KMS-11 (cell line): ENCODE results near the gene SIRT5.
A peak's percentile ranks its signal among the peaks of the same experiment; 100 is the strongest.

Experiments
- H2AFZ ChIP-seq: fragments of 200-600 bp; sonication (generic); 2 replicates; pipeline ENCODE4 v1.6.1; 2016; ENCODE audit warnings: antibody characterized with exemption, mixed run types, low read depth
- H3K27ac ChIP-seq: fragments of 200-600 bp; sonication (generic); 2 replicates; pipeline ENCODE4 v1.6.1; 2016; ENCODE audit warnings: mild to moderate bottlenecking, mixed run types
- H3K27me3 ChIP-seq: fragments of 200-600 bp; sonication (generic); 2 replicates; pipeline ENCODE4 v1.6.1; 2017; ENCODE audit warnings: mild to moderate bottlenecking, low read depth, mixed run types, moderate library complexity; ENCODE audit not compliant: insufficient read depth
- H3K36me3 ChIP-seq: fragments of 200-600 bp; sonication (generic); 2 replicates; pipeline ENCODE4 v1.6.1; 2017; ENCODE audit warnings: mild to moderate bottlenecking, mixed run types; ENCODE audit not compliant: insufficient read depth
- H3K4me1 ChIP-seq: fragments of 200-600 bp; sonication (generic); 2 replicates; pipeline ENCODE4 v1.6.1; 2016; ENCODE audit warnings: mild to moderate bottlenecking, low read depth, mixed run types; ENCODE audit not compliant: poor library complexity, severe bottlenecking
- H3K4me2 ChIP-seq: fragments of 200-600 bp; sonication (generic); 2 replicates; pipeline ENCODE4 v1.7.0; 2016; ENCODE audit warnings: mild to moderate bottlenecking, mixed run types
- H3K4me3 ChIP-seq: fragments of 200-600 bp; sonication (generic); IDR thresholded peaks from 2 replicates; pipeline ENCODE4 v1.6.1; 2017; ENCODE audit warnings: low read depth, low read length, mixed read lengths; ENCODE audit not compliant: insufficient read depth
- H3K79me2 ChIP-seq: fragments of 200-600 bp; sonication (generic); 2 replicates; pipeline ENCODE4 v1.6.1; 2016; ENCODE audit warnings: low read depth, mixed run types; ENCODE audit not compliant: insufficient read depth
- H3K9ac ChIP-seq: fragments of 200-600 bp; sonication (generic); 2 replicates; pipeline ENCODE4 v1.6.1; 2016; ENCODE audit warnings: mild to moderate bottlenecking, mixed run types
- H4K20me1 ChIP-seq: fragments of 200-600 bp; sonication (generic); 2 replicates; pipeline ENCODE4 v1.6.1; 2016; ENCODE audit warnings: mild to moderate bottlenecking, mixed run types; ENCODE audit not compliant: insufficient read depth
- TF ChIP-seq, protein P1 (sequence below): fragments of 200-600 bp; sonication (generic); conservative IDR thresholded peaks from 2 replicates; pipeline ENCODE4 v1.6.1; 2017; ENCODE audit warnings: low read depth, mild to moderate bottlenecking, antibody characterized with exemption, low read length, moderate library complexity, mixed read lengths

The SIRT5 gene

DNA sequence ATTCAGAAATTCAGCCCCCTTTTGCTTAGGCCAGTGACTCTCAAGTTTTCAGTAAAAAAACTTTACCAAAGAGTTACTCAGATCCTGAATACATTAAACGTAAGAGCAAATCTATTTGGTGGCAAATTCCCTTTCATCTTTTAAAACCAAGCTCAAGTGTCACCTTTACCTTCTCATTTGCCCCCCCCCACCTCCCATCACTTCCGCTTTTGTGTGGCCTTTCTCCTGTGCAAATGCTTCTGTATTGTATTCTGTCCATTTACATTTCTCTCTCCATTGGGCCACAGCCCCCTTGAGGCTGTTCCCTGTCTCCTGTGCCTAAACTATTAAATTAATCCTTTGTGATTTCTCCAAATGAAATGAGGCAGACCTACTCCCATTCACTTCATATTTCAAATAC, 42.7 kb downstream of the SIRT5 start:
- Histone ChIP-seq H2AFZ (no peak overlapping the region), H3K4me3 (no peak overlapping the region), H3K79me2 (peaks cover 41% of the 10 kb centered on the region), H3K4me1 (peaks cover 36% of the 10 kb centered on the region), H3K4me2 (peak overlapping the region; percentile 85), H3K27me3 (no peaks in the 10 kb centered on the region), H3K9ac (no peak overlapping the region; the same call in 1 of the 2 replicates), H4K20me1 (0 out of 2 replicates have a peak, but pooled peaks cover 9% of the 10 kb centered on the region), H3K27ac (no peak overlapping the region), H3K36me3 (peaks cover 4% of the 10 kb centered on the region; the same call in 1 of the 2 replicates)
- TF ChIP-seq, protein P1, sequence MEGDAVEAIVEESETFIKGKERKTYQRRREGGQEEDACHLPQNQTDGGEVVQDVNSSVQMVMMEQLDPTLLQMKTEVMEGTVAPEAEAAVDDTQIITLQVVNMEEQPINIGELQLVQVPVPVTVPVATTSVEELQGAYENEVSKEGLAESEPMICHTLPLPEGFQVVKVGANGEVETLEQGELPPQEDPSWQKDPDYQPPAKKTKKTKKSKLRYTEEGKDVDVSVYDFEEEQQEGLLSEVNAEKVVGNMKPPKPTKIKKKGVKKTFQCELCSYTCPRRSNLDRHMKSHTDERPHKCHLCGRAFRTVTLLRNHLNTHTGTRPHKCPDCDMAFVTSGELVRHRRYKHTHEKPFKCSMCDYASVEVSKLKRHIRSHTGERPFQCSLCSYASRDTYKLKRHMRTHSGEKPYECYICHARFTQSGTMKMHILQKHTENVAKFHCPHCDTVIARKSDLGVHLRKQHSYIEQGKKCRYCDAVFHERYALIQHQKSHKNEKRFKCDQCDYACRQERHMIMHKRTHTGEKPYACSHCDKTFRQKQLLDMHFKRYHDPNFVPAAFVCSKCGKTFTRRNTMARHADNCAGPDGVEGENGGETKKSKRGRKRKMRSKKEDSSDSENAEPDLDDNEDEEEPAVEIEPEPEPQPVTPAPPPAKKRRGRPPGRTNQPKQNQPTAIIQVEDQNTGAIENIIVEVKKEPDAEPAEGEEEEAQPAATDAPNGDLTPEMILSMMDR = no peak

DNA sequence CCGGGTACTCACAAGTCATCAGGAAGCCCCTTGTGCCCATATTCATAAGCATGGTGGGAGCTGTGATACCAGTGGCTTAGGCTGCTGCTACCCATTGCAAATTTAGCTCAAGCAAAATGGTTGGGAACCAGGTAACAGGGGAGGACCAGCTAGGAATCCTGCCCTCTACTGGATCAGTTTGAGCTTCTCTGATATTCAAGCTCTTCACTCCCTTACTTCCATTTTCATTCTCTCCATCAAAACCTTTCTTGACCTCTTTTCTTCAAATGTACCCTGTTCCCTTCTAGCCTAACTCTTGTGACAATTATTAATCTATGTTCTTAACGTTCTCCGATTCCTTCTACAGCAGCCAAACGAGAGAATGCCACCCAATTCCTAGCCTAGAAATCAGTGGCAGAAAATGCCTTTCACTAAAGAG, 50.5 kb downstream of the SIRT5 start:
- H3K9ac ChIP-seq = no peak overlapping the region
- H4K20me1 ChIP-seq = no peaks in the 10 kb centered on the region
- TF ChIP-seq, protein P1 = peak; percentile 69
- H3K79me2 ChIP-seq = no peaks in the 10 kb centered on the region
- H3K4me2 ChIP-seq = no peak overlapping the region
- no peaks in the 10 kb centered on the region for H3K27me3 ChIP-seq
- no peak overlapping the region for H2AFZ ChIP-seq
- H3K4me1 ChIP-seq = peaks cover 12% of the 10 kb centered on the region
- no peaks in the 10 kb centered on the region; the same call in 1 of the 2 replicates for H3K36me3 ChIP-seq
- H3K4me3 ChIP-seq = no peak overlapping the region
- H3K27ac ChIP-seq = no peak overlapping the region

DNA sequence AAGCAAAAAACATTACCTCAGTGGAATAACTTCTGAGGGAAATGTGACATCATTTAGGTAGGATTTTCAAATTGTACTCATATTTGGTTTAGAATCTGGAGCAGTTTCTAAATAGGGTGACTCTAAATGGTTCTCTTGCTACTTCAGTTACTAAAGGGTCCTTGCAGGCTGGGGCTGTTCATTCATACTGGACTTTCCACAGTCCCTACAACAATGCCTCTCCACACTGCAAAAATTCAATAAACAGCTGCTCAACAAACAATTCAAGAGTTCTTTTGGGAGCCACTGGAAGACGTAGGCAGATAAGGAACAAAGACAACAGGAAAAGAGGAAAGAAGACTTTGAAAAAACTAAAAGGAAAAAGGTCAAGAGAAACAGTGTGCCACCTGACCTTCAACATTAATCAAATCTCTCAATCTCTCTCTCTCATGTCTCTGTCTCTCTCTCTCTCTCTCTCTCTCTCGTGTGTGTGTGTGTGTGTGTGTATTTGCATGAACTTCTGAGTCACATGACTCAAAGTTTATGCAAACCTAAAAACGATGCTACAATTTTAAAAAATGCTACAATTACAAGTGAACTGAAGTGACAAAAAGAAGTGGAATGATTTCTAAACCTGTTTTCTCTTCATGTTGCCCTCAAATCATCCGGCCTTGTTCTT, 55.2 kb downstream of the SIRT5 start:
- TF ChIP-seq, protein P1 = no peak
- no peaks in the 10 kb centered on the region for H3K36me3 ChIP-seq
- H4K20me1 ChIP-seq = no peaks in the 10 kb centered on the region
- no peak overlapping the region for H3K9ac ChIP-seq
- no peak overlapping the region for H2AFZ ChIP-seq
- no peaks in the 10 kb centered on the region for H3K27me3 ChIP-seq
- H3K4me2 ChIP-seq = no peak overlapping the region
- peaks cover 11% of the 10 kb centered on the region for H3K4me1 ChIP-seq
- no peak overlapping the region for H3K27ac ChIP-seq
- H3K4me3 ChIP-seq = no peak overlapping the region
- no peaks in the 10 kb centered on the region for H3K79me2 ChIP-seq

DNA sequence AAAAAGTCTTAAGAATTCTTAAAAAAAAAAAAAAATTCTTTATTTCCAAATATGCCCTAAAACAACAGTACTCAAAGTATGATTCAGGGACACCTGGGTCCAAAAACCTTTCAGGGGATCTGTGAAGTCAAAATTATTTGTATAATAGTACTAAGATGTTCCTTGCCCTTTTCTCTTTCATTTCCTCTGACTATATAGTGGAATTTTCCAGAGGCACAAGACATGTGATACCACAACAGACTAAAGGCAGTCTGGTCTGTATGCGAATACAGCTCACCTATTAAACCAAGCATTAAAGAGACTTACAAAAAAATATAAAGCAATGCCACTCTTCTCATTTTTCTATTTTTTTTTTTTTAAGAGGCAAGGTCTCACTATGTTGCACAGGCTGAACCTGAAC, 56.1 kb downstream of the SIRT5 start:
- no peak overlapping the region for H2AFZ ChIP-seq
- H3K4me2 ChIP-seq = no peak overlapping the region
- H3K79me2 ChIP-seq = no peaks in the 10 kb centered on the region
- H3K27me3 ChIP-seq = no peaks in the 10 kb centered on the region
- no peaks in the 10 kb centered on the region for H4K20me1 ChIP-seq
- no peaks in the 10 kb centered on the region for H3K36me3 ChIP-seq
- TF ChIP-seq, protein P1 = no peak
- H3K4me3 ChIP-seq = no peak overlapping the region
- peaks cover 1% of the 10 kb centered on the region for H3K4me1 ChIP-seq
- no peak overlapping the region for H3K27ac ChIP-seq
- no peak overlapping the region for H3K9ac ChIP-seq
